ENCODE results near the gene CCDC200. TPM values are rescaled to one million over a fixed set of nuclear protein-coding genes. Genes with fewer than 3 reads are reported as not detected.

Gene CCDC200
- total and polyA plus RNA-seq, 2 of the 13 experiments (the other 11 are each of a cell fraction or from before 2014, with no cell fraction given) = not detected

GRCh38 chr17:43211480-43212402 is 16.7 kb downstream of the CCDC200 start, which contains the start of gene TMEM106A (continued):
- TF ChIP-seq, protein P1, sequence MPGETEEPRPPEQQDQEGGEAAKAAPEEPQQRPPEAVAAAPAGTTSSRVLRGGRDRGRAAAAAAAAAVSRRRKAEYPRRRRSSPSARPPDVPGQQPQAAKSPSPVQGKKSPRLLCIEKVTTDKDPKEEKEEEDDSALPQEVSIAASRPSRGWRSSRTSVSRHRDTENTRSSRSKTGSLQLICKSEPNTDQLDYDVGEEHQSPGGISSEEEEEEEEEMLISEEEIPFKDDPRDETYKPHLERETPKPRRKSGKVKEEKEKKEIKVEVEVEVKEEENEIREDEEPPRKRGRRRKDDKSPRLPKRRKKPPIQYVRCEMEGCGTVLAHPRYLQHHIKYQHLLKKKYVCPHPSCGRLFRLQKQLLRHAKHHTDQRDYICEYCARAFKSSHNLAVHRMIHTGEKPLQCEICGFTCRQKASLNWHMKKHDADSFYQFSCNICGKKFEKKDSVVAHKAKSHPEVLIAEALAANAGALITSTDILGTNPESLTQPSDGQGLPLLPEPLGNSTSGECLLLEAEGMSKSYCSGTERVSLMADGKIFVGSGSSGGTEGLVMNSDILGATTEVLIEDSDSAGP (CRISPR knock-in tag; IDR thresholded peaks at IDR 0.05; ENCODE audit: borderline replicate concordance) = peak; percentile 82
- 0 out of 2 replicates have a peak, but pooled peaks have one; percentile 61 for TF ChIP-seq ZNF329 (CRISPR knock-in tag; IDR thresholded peaks at IDR 0.05; ENCODE audit: low read depth)
- TF ChIP-seq, protein P2, sequence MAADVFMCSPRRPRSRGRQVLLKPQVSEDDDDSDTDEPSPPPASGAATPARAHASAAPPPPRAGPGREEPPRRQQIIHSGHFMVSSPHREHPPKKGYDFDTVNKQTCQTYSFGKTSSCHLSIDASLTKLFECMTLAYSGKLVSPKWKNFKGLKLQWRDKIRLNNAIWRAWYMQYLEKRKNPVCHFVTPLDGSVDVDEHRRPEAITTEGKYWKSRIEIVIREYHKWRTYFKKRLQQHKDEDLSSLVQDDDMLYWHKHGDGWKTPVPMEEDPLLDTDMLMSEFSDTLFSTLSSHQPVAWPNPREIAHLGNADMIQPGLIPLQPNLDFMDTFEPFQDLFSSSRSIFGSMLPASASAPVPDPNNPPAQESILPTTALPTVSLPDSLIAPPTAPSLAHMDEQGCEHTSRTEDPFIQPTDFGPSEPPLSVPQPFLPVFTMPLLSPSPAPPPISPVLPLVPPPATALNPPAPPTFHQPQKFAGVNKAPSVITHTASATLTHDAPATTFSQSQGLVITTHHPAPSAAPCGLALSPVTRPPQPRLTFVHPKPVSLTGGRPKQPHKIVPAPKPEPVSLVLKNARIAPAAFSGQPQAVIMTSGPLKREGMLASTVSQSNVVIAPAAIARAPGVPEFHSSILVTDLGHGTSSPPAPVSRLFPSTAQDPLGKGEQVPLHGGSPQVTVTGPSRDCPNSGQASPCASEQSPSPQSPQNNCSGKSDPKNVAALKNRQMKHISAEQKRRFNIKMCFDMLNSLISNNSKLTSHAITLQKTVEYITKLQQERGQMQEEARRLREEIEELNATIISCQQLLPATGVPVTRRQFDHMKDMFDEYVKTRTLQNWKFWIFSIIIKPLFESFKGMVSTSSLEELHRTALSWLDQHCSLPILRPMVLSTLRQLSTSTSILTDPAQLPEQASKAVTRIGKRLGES (CRISPR knock-in tag; IDR thresholded peaks at IDR 0.05; ENCODE audit: borderline replicate concordance) = no peak
- 0 out of 2 replicates have a peak, but pooled peaks have one; percentile 4 for TF ChIP-seq NFIC (IDR thresholded peaks at IDR 0.05; ENCODE audit: low read length)
- TF ChIP-seq, protein P3, sequence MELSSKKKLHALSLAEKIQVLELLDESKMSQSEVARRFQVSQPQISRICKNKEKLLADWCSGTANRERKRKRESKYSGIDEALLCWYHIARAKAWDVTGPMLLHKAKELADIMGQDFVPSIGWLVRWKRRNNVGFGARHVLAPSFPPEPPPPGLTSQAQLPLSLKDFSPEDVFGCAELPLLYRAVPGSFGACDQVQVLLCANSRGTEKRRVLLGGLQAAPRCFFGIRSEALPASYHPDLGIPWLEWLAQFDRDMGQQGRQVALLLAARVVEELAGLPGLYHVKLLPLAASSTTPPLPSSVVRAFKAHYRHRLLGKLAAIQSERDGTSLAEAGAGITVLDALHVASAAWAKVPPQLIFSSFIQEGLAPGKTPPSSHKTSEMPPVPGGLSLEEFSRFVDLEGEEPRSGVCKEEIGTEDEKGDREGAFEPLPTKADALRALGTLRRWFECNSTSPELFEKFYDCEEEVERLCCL (CRISPR knock-in tag; IDR thresholded peaks at IDR 0.05; ENCODE audit: borderline replicate concordance) = no peak
- peak; percentile 72; the same call in 1 of the 2 replicates for TF ChIP-seq ZIK1 (CRISPR knock-in tag; IDR thresholded peaks at IDR 0.05; ENCODE audit: borderline replicate concordance, low read depth)
- TF ChIP-seq, protein P4, sequence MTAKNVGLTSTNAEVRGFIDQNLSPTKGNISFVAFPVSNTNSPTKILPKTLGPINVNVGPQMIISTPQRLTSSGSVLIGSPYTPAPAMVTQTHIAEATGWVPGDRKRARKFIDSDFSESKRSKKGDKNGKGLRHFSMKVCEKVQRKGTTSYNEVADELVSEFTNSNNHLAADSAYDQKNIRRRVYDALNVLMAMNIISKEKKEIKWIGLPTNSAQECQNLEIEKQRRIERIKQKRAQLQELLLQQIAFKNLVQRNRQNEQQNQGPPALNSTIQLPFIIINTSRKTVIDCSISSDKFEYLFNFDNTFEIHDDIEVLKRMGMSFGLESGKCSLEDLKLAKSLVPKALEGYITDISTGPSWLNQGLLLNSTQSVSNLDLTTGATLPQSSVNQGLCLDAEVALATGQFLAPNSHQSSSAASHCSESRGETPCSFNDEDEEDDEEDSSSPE (CRISPR knock-in tag; IDR thresholded peaks at IDR 0.05) = no peak
- no peak for TF ChIP-seq ZNF546 (CRISPR knock-in tag; conservative IDR thresholded peaks at IDR 0.05)
- TF ChIP-seq NFATC3 (CRISPR knock-in tag; IDR thresholded peaks at IDR 0.05) = 0 out of 2 replicates have a peak, but pooled peaks have one; percentile 34
- TF ChIP-seq ZFP37 (CRISPR knock-in tag; IDR thresholded peaks at IDR 0.05; ENCODE audit: borderline replicate concordance) = 0 out of 2 replicates have a peak, but pooled peaks have one; percentile 67
- TF ChIP-seq, protein P5, sequence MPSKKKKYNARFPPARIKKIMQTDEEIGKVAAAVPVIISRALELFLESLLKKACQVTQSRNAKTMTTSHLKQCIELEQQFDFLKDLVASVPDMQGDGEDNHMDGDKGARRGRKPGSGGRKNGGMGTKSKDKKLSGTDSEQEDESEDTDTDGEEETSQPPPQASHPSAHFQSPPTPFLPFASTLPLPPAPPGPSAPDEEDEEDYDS (CRISPR knock-in tag; IDR thresholded peaks at IDR 0.05) = peak; percentile 66
- TF ChIP-seq MEIS1 (CRISPR knock-in tag; IDR thresholded peaks at IDR 0.05; ENCODE audit: borderline replicate concordance) = no peak
- TF ChIP-seq ZNF598 (CRISPR knock-in tag; IDR thresholded peaks at IDR 0.05; ENCODE audit: borderline replicate concordance) = peak; percentile 85
- TF ChIP-seq MYC (CRISPR knock-in tag; IDR thresholded peaks at IDR 0.05; ENCODE audit: borderline replicate concordance) = peak; percentile 65
- TF ChIP-seq, protein P6, sequence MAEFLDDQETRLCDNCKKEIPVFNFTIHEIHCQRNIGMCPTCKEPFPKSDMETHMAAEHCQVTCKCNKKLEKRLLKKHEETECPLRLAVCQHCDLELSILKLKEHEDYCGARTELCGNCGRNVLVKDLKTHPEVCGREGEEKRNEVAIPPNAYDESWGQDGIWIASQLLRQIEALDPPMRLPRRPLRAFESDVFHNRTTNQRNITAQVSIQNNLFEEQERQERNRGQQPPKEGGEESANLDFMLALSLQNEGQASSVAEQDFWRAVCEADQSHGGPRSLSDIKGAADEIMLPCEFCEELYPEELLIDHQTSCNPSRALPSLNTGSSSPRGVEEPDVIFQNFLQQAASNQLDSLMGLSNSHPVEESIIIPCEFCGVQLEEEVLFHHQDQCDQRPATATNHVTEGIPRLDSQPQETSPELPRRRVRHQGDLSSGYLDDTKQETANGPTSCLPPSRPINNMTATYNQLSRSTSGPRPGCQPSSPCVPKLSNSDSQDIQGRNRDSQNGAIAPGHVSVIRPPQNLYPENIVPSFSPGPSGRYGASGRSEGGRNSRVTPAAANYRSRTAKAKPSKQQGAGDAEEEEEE (CRISPR knock-in tag; IDR thresholded peaks at IDR 0.05; ENCODE audit: borderline replicate concordance) = 0 out of 2 replicates have a peak, but pooled peaks have one; percentile 20
- 0 out of 2 replicates have a peak, but pooled peaks have one; percentile 13 for TF ChIP-seq BORCS8-MEF2B (CRISPR knock-in tag; IDR thresholded peaks at IDR 0.05)
- no peak for TF ChIP-seq SMAD3 (CRISPR knock-in tag; IDR thresholded peaks at IDR 0.05)
- peak; percentile 14; the same call in 1 of the 2 replicates for TF ChIP-seq HNF4A (CRISPR knock-in tag; IDR thresholded peaks at IDR 0.05)

Data from HepG2 (cell line).